Suprapubic skin (tissue), 4 donors: Measurements from ENCODE around the gene LILRA6.

ENCODE experiments used
- POLR2A ChIP-seq, 2 donors: fragments of 450-650 bp; IDR thresholded peaks; one replicate each; pipeline ENCODE4 v1.6.1; 2017; ENCODE audit warnings: antibody characterized with exemption in 2 of 2, mild to moderate bottlenecking in 2 of 2, moderate library complexity in 2 of 2
- POLR2AphosphoS5 ChIP-seq, 3 donors: sonication (generic); formaldehyde crosslinking; IDR thresholded peaks; one replicate each; pipeline ENCODE4 v1.6.1; 2017; ENCODE audit warnings: antibody characterized with exemption in 3 of 3
- TF ChIP-seq, protein P1 (sequence below), 2 donors: fragments of 200-600 bp in 1 of 2; fragments of 450-650 bp in 1 of 2; sonication (generic) in 1 of 2; IDR thresholded peaks; one replicate each; pipeline ENCODE4 v1.5.1; 2016 to 2019; ENCODE audit warnings: antibody characterized with exemption in 2 of 2, mild to moderate bottlenecking in 1 of 2, moderate library complexity in 1 of 2

DNA sequence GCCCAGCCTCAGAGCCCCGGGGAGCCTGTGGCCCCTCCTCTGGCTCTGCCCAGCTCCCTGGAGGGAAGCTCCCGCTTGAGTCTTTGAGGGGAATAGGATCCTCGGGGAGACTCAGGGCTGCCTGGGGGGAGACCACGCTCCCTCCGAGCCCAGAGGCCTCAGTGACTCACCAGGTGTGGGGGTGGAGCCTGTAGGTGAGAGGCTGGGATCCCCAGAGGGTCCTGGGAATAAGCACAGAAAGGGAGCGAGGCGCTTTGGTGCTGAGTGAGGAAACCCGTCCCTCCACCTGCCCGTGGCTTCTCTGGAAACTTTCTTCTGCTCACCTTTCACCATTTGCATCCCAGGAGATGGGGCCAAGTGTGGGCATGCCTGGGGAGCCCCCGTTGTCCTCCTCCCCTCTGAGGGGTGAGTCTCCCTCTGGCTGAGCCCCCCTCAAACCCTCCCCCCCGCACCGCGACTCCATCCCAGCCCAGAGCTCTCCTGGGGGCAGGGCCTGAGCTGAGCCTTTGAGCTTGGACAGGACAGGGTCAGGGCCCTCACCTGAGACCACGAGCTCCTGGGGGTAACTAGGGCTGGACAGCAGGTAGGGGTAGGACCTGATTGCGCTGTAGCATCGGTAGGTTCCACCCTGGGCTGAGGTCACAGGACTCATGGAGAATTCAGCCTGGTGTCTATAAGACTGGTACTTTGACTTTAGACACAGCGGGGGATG lies 11.8 kb upstream of the LILRA6 start:
- TF ChIP-seq POLR2AphosphoS5 (IDR thresholded peaks at IDR 0.05) (no peak), POLR2A (IDR thresholded peaks at IDR 0.05) (no peak)
- TF ChIP-seq, protein P1, sequence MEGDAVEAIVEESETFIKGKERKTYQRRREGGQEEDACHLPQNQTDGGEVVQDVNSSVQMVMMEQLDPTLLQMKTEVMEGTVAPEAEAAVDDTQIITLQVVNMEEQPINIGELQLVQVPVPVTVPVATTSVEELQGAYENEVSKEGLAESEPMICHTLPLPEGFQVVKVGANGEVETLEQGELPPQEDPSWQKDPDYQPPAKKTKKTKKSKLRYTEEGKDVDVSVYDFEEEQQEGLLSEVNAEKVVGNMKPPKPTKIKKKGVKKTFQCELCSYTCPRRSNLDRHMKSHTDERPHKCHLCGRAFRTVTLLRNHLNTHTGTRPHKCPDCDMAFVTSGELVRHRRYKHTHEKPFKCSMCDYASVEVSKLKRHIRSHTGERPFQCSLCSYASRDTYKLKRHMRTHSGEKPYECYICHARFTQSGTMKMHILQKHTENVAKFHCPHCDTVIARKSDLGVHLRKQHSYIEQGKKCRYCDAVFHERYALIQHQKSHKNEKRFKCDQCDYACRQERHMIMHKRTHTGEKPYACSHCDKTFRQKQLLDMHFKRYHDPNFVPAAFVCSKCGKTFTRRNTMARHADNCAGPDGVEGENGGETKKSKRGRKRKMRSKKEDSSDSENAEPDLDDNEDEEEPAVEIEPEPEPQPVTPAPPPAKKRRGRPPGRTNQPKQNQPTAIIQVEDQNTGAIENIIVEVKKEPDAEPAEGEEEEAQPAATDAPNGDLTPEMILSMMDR (IDR thresholded peaks at IDR 0.05) = no peak
